ENCODE data around the gene ZNF70.
A peak's percentile ranks its signal among the peaks of the same experiment; 100 is the strongest.

Gene ZNF70

GRCh38 chr22:23773483-23774113 is 22.7 kb upstream of the ZNF70 start:
- Histone ChIP-seq H3K36me3 (ENCODE audit: insufficient read depth, low read length) (no peaks in the 10 kb centered on the region), H3K9ac (ENCODE audit: low read depth, low read length) (peak overlapping the region; percentile 67), H3K9me3 (ENCODE audit: control insufficient read depth, insufficient read depth, low read length) (no peaks in the 10 kb centered on the region), H3K4me1 (ENCODE audit: insufficient read depth, low read length) (peaks cover 9% of the 10 kb centered on the region)

DNA sequence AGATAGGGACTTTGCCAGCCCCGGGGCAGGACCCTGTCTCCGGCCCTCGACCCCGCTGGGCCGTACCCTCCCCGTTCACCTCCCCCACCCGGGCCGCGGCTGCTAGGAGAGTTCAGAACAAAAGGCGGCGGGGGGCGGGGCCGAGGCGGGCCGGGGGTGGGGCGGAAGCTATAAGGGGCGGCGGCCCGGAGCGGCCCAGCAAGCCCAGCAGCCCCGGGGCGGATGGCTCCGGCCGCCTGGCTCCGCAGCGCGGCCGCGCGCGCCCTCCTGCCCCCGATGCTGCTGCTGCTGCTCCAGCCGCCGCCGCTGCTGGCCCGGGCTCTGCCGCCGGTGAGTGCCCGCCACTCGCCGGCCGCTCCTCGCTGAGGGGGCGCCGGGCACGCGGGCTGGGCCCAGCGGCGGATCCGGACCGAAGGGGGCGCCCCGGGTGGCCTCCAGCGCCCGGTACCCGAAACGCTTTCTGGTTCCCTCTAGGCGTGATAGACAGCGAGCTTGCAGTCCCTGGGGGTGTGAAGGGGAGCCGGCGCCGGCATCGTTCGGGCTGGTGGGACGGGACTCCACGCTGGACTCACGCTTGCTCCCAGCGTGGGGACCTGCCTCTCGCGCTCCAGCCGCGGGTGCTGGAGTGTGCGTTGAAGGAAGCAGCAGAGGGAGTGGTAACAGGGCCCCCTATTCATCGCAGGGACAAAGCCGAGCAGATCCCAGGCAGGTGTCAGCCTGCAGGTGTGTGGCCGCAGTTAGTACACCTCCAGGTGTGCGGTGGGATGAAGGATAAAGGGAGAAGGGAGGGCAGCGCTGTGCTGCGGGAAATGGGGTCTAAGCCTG is 21.9 kb upstream of the ZNF70 start, which contains the start of gene MMP11:
Gene MMP11, plus strand, starts transcription at position 201 of the 825 bp plus-strand sequence. Its CDS starts 22 bp downstream, at position 223.
- peaks cover 9% of the 10 kb centered on the region for H3K4me1 ChIP-seq (ENCODE audit: insufficient read depth, low read length)
- no peaks in the 10 kb centered on the region for H3K36me3 ChIP-seq (ENCODE audit: insufficient read depth, low read length)
- H3K9me3 ChIP-seq (ENCODE audit: control insufficient read depth, insufficient read depth, low read length), result no peaks in the 10 kb centered on the region
- peak within 1 kb of the TSS; percentile 67 for H3K9ac ChIP-seq (ENCODE audit: low read depth, low read length)

GRCh38 chr22:23772315-23772648 is 21.4 kb upstream of the ZNF70 start:
- H3K4me1 ChIP-seq (ENCODE audit: insufficient read depth, low read length), result peaks cover 9% of the 10 kb centered on the region
- H3K36me3 ChIP-seq (ENCODE audit: insufficient read depth, low read length), result no peaks in the 10 kb centered on the region
- no peaks in the 10 kb centered on the region for H3K9me3 ChIP-seq (ENCODE audit: control insufficient read depth, insufficient read depth, low read length)
- H3K9ac ChIP-seq (ENCODE audit: low read depth, low read length), result peak overlapping the region; percentile 44; the same call in 1 of the 2 replicates

- H3K36me3 ChIP-seq (ENCODE audit: insufficient read depth, low read length), result peaks cover 6% of the 10 kb centered on the region
- no peak overlapping the region for H3K9ac ChIP-seq (ENCODE audit: low read depth, low read length)
- H3K4me1 ChIP-seq (ENCODE audit: insufficient read depth, low read length), result peaks cover 9% of the 10 kb centered on the region
- H3K9me3 ChIP-seq (ENCODE audit: control insufficient read depth, insufficient read depth, low read length), result no peaks in the 10 kb centered on the region
These were observed 18.5 kb upstream of the ZNF70 start for GRCh38 chr22:23769321-23769965.

DNA sequence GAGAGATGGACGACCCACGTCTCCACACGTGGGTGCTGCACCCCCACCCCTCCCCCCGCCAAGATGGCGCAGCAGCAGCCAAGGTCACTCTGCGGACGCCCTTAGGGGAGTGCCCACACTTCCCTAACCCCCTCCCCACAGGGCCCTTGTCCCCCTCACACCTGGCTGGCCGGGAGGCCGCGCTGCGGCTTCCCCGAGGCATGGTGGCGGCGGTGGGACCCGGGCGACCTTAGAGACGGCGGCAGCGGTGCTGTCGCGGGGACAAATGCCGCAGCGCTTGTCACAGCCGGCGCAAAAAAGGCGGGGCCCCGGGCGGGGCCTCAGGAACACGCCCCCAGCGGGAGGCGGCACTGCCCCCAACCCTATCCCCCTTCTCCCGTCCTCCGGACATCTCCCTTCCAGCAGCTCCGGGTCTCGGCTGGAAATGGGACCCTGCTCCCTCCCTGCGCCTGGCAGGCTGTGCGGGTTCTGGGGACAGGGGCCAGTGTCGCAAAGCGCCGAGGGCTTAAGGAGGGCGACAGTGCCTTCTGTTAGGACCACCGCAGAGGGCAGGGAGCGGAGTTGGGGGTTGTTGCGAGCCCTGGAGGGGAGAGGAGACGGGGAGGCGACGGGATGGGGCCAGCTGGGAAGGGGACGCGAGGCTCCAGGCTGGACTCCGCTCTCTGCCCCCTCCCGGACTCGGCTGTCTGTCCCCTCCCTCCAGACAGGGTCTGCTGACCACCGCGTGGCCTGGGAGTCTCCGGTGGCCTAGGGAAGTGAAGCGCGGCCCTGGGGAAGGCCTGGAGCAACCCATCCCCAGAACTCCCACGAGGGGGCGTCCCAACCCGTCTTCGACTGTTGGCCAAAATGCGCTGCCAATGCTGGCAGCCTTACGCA is 17.0 kb upstream of the ZNF70 start, which contains the start of gene CHCHD10:
Gene CHCHD10, minus strand, starts transcription at position 300 of the 876 bp plus-strand sequence. Its CDS starts 98 bp downstream, at position 202.
- Histone ChIP-seq H3K9me3 (ENCODE audit: control insufficient read depth, insufficient read depth, low read length) (no peaks in the 10 kb centered on the region), H3K4me1 (ENCODE audit: insufficient read depth, low read length) (peaks cover 7% of the 10 kb centered on the region; the same call in 1 of the 2 replicates), H3K36me3 (ENCODE audit: insufficient read depth, low read length) (peaks cover 6% of the 10 kb centered on the region), H3K9ac (ENCODE audit: low read depth, low read length) (peak within 1 kb of the TSS; percentile 83)

DNA sequence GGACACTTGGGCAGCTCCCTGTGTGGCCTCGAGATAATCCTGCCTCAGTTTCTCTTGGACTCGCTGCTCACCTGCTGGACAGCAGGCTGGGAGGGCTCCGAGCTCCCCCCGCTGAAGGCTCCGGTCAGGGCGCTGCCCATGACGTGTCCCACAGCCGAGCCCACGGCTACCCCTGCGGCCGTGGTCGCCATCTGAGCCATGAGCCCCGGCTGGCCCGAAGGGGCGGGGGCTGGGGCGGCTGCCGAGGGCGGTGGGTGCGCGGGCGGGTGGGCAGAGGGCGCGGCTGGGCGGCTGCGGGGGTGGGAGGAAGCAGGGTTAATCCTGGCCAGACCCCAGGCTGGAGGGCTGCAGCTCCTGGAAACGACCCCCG is 16.4 kb upstream of the ZNF70 start:
- H3K9ac ChIP-seq (ENCODE audit: low read depth, low read length), result peak overlapping the region; percentile 83
- H3K4me1 ChIP-seq (ENCODE audit: insufficient read depth, low read length), result peaks cover 12% of the 10 kb centered on the region
- H3K9me3 ChIP-seq (ENCODE audit: control insufficient read depth, insufficient read depth, low read length), result no peaks in the 10 kb centered on the region
- peaks cover 6% of the 10 kb centered on the region for H3K36me3 ChIP-seq (ENCODE audit: insufficient read depth, low read length)

- H3K4me1 ChIP-seq (ENCODE audit: insufficient read depth, low read length), result peaks cover 12% of the 10 kb centered on the region
- peaks cover 6% of the 10 kb centered on the region for H3K36me3 ChIP-seq (ENCODE audit: insufficient read depth, low read length)
- H3K9me3 ChIP-seq (ENCODE audit: control insufficient read depth, insufficient read depth, low read length), result no peaks in the 10 kb centered on the region
- no peak overlapping the region for H3K9ac ChIP-seq (ENCODE audit: low read depth, low read length)
These were observed 14.3 kb upstream of the ZNF70 start for GRCh38 chr22:23764899-23765881.

GRCh38 chr22:23763954-23764353 is 13.0 kb upstream of the ZNF70 start:
- Histone ChIP-seq H3K9me3 (ENCODE audit: control insufficient read depth, insufficient read depth, low read length) (no peaks in the 10 kb centered on the region), H3K36me3 (ENCODE audit: insufficient read depth, low read length) (peaks cover 6% of the 10 kb centered on the region), H3K9ac (ENCODE audit: low read depth, low read length) (no peak overlapping the region; the same call in 1 of the 2 replicates), H3K4me1 (ENCODE audit: insufficient read depth, low read length) (peaks cover 12% of the 10 kb centered on the region)

- Histone ChIP-seq H3K9ac (ENCODE audit: low read depth, low read length) (peak overlapping the region; percentile 39; the same call in 1 of the 2 replicates), H3K9me3 (ENCODE audit: control insufficient read depth, insufficient read depth, low read length) (no peaks in the 10 kb centered on the region), H3K36me3 (ENCODE audit: insufficient read depth, low read length) (peaks cover 6% of the 10 kb centered on the region), H3K4me1 (ENCODE audit: insufficient read depth, low read length) (peaks cover 12% of the 10 kb centered on the region)
These were observed 12.7 kb upstream of the ZNF70 start for GRCh38 chr22:23763579-23763945.

DNA sequence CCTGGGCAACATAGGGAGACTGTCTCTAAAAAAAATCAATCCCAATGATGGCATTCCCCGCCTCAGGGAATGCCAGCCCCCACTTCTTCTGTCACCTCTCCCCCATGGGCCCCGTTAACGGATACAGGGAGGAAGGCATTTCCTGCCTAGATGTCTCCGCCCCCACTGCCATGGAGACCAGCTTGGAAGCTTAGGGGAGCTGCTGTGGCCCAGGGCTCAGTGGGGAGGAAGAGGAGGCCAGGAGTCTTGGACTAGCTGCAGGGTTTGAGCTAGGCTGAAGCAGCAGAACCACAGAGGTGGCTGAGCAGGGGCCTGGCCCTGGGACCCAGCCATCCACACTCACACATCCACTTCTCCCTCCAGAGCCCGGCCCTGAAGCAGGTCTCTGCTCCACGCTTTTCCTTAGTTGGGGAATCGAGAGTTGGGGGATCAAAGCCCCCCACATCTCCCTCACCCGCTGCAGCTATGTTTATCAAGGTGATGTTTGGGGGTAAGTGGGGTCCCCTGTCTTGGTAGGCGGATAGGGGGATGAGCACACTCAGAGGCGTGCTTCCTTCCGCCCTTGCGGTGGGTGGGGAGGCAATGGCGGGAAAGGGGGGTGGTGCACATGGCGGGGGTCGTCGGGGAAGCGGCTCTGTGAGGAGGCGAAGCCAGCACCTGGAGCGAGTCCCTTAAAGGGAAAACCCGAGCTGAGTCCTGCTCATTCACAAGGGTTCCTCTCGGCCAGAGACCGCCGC is 12.1 kb upstream of the ZNF70 start, which contains the start of gene C22orf15:
Gene C22orf15, plus strand, starts transcription at position 149 of the 737 bp plus-strand sequence. Its CDS starts 317 bp downstream, at position 466.
- Histone ChIP-seq H3K4me1 (ENCODE audit: insufficient read depth, low read length) (peaks cover 12% of the 10 kb centered on the region), H3K9ac (ENCODE audit: low read depth, low read length) (peak within 1 kb of the TSS; percentile 39; the same call in 1 of the 2 replicates)

GRCh38 chr22:23760056-23760455 is 9.1 kb upstream of the ZNF70 start:
- H3K9ac ChIP-seq (ENCODE audit: low read depth, low read length), result no peak overlapping the region
- H3K9me3 ChIP-seq (ENCODE audit: control insufficient read depth, insufficient read depth, low read length), result no peaks in the 10 kb centered on the region
- H3K36me3 ChIP-seq (ENCODE audit: insufficient read depth, low read length), result peaks cover 3% of the 10 kb centered on the region
- peaks cover 10% of the 10 kb centered on the region for H3K4me1 ChIP-seq (ENCODE audit: insufficient read depth, low read length)

More for the DNA sequence above, 12.1 kb upstream of the ZNF70 start, which contains the start of gene C22orf15:
- Histone ChIP-seq H3K9me3 (ENCODE audit: control insufficient read depth, insufficient read depth, low read length) (no peaks in the 10 kb centered on the region), H3K36me3 (ENCODE audit: insufficient read depth, low read length) (peaks cover 6% of the 10 kb centered on the region)

DNA sequence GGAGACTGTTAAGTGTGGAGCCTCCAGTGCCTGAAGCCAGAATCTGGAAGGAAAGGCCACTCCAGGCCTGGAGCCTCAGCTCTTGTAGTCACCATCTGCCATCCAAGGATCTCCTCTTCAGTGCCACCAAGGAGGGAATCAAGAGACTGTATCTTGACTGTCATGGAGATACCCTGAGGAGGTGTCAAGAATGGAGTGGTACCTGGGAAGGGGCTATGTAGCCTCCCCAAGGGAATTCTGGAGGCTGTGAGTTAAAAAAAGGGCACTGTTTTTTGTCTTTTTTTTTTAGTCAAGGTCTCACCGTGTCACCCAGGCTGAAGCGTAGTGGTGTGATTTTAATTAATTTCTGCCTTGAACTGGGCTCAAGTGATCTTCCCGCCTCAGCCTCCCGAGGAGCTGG is 8.7 kb upstream of the ZNF70 start:
- no peaks in the 10 kb centered on the region for H3K36me3 ChIP-seq (ENCODE audit: insufficient read depth, low read length)
- H3K4me1 ChIP-seq (ENCODE audit: insufficient read depth, low read length), result peaks cover 10% of the 10 kb centered on the region
- H3K9me3 ChIP-seq (ENCODE audit: control insufficient read depth, insufficient read depth, low read length), result no peaks in the 10 kb centered on the region
- H3K9ac ChIP-seq (ENCODE audit: low read depth, low read length), result no peak overlapping the region

Data from ES-I3 (cell line).